Fibroblast of skin of scalp (primary cell): ENCODE data around the gene MDN1.
"Not testable (repeated sequence)": the region's sequence is repeated elsewhere in the genome, so short reads cannot be mapped to it uniquely, and the experiment has no call there.

ENCODE experiments used
- DNase-seq: peaks from one replicate; pipeline ENCODE4 v3.0.0-alpha.2; 2013

Gene MDN1

DNA sequence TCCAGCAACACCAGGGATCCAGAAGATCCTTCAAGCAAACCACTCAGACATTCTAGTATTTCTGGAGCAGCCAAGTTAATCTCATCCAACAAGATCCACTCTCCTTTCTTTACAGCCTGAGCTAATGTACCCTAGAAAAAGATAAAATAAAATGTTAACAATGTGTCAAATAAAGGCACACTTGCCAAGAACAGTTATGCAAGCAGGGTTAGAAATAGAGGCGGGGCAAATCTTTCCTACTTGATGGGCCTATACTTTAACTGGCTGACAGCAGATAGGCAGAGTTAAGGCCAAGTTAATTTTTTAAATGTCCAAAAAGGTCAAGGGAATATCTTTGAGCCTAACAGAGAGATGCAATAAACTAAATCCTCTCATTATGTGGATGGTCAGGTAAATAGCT is 60.8 kb downstream of the MDN1 start:
- no peak for DNase-seq

DNA sequence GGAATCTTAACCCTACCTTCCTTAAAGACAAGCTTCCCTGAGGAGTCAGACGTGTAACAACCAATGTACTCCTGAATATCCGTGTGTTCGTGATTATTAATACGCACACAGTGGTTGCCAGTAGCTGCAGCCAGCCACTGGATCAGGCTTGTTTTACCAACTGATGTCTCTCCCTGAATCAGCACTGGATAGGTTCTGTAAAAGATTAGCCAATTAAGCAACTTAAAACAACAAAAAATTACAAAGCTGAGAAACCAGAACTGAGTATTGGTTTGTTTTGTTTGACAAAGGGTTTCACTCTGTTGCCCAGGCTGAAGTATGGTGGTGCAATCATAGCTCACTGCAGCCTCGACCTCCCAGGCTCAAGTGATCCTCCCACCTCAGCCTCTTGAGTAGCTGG is 69.3 kb downstream of the MDN1 start:
- DNase-seq: no peak

DNA sequence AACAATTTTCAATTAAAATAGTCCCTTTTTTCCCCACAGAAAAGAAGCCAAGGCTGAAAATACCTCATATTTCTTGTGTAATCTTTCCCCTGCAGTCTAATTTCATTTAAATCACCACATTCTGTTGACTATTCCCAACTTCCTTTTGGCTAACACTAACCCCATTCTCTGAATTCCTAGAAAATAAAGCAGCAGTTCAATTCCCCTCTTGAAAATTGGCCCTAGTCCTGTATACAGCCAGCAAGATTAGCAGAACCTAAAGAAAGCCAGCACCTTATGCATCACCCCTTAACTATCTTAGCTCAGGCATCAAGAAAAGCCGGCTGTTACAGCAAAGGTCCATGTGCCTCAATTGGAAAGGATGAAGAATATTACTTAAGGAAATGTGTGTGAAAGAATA is 69.7 kb downstream of the MDN1 start:
- no peak for DNase-seq

DNA sequence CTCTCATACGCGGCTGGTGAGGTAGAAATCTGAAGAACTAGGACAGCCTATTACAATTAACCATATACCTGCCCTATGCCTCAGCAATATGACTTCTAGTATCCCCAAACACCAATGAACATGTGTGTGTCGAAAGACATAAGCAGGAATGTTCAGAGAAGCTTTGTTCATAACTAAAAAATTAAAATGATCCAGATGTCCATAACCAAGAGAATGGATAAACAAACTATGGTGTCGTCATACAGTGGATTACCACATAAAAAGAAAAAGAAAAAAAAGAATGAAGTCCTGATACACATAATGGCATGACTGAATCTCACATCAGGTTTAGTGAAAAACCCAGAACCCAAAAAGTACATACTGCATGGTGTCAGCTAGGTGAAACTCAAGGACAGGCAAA is 73.9 kb downstream of the MDN1 start:
- DNase-seq: peak; percentile 4

GRCh38 chr6:89745096-89745495 is 74.5 kb downstream of the MDN1 start:
- no peak for DNase-seq

DNA sequence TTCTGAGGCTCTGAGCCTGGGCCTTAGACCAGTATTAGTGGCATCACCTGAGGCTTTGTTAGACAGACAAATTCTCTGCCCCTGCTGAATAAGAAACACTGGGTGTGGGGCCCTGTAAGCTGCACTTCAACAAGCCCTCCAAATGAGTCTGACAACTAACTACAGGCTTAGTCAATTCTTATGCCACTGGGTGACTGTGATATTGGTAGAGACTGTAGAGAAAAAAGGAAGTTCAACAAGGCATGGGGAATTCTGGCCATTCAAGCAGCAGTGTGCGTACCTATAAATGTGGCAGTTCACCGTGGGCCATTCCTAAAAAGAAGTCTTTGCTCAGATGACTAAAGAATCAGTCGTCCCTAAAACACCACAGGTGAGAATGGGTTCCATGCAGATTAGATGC is 82.7 kb downstream of the MDN1 start:
- no peak for DNase-seq

- DNase-seq: no peak
Measured at GRCh38 chr6:89734526-89734925, 85.1 kb downstream of the MDN1 start.

DNA sequence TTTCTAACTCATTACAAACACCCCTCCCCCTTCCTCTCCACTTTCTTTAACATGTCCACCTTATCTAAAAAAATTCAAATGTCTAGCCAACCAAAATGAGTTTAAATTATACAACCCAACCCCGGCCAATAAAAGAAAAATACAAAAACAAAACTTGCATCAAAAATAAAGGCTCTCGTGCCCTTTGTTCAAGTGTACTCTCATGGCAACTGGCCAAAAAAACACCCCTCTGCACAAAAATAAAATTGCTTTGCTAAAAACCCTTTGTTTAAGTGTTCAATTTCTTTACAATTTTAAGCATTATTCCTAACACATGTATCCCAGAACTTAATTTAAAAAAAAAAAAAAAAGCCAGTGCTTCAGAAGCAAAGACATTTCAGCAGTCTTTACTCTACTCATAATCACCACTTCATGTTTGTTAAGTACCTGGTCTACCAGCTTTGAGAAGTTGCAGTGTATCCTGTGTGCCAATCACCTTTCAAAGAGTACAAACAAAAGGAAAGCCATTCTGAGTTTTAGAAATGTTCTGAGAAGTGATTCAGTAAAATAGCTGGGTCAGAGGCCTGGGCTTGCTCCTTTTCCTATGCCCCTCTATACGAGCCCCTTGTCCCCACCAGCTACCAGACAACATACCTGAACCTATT is 87.5 kb downstream of the MDN1 start:
- no peak for DNase-seq

DNA sequence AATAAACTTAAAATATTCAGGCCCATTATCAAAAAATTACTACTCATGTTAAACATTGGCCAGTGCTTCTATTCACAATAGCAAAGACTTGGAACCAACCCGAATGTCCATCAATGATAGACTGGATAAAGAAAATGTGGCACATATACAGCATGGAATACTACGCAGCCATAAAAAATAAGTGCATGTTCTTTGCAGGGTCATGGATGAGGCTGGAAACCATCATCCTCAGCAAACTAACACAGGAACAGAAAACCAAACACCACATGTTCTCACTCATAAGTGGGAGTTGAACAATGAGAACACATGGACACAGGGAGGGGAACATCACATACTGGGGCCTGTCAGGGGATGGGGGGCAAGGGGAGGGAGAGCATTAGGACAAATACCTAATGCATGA is 88.3 kb downstream of the MDN1 start:
- DNase-seq: not testable (repeated sequence)

DNA sequence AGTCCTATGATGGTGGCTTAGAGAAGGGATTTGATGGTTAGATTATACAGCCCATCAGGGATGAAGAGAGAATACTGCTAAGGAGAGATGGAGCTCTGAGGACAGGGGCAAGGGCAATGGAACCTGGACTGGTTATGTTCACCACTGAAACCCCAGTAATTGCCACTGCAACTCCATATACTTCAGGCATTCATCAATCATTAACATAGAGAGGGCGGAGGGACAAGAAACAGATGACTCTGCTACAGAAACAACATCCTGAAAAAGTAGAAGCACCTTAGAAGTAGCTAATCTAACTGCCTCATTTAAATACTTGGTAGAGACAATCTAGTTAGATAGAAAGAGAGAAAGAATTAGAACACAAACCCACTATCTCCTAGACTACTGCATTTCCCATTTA is 89.8 kb downstream of the MDN1 start:
- no peak for DNase-seq

- DNase-seq: no peak
Measured at GRCh38 chr6:89727501-89727900, 92.1 kb downstream of the MDN1 start.

DNA sequence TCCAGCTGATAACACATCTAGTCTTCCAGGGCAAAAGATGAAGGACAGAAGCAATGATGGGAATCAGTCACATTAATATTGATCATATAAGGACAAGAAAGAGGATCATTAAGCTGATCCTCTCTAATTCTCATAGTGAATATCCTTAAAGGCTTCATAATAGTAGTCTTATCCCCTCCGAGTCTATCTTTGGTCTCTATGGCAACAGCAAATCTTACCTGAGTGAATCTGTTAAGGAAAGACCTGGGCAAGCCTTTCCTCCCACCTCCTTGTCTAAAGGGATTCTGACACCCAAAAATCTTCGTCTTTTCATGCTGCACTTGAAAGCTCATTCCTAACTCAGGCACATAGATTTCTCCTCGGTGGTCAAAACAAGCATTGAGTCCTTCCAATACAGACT is 94.6 kb downstream of the MDN1 start:
- DNase-seq: no peak

- DNase-seq: no peak
Measured at GRCh38 chr6:89723046-89723445, 96.5 kb downstream of the MDN1 start.

GRCh38 chr6:89716532-89716931 is 103.1 kb downstream of the MDN1 start:
- no peak for DNase-seq

- DNase-seq: no peak
Measured at GRCh38 chr6:89711801-89712200, 107.8 kb downstream of the MDN1 start.

GRCh38 chr6:89708316-89708715 is 111.3 kb downstream of the MDN1 start:
- no peak for DNase-seq

DNA sequence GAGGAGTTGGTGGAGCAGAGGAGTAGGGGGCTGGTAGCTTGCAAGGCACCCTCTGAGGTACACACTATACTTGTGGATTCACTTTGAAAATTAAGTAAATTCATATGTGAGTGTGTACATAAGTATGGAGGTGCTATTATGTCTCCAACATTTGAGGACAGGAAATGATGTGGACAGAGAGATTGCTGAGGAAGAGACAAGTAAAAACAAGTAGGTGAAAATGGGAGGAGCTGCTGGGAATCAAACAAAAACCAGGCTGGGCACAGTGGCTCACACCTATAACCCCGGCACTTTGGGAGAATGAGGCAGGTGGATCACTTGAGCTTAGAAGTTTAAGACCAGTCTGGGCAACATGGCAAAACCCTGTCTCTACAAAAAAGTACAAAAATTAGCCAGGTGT is 111.8 kb downstream of the MDN1 start:
- no peak for DNase-seq

- DNase-seq: no peak
Measured at GRCh38 chr6:89706121-89706520, 113.5 kb downstream of the MDN1 start.

DNA sequence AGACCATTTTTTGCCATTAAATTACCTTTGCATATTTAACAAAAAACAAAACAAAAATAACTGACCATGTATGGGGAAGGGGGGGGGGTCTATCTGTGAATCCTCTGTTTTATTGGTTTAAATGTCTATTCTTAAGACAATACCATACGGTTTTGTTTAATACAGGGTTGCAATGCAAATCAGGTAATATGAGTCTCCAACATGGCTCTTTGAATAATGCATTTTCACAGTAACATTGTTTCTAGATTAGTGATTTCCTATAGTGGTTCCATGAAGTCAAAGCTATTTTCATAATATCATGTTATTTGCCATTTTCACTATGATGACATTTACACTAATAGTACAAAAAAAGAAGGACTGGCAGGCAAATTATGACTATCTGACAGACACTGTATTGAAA is 116.3 kb downstream of the MDN1 start:
- no peak for DNase-seq

GRCh38 chr6:89702349-89702748 is 117.2 kb downstream of the MDN1 start:
- no peak for DNase-seq

DNA sequence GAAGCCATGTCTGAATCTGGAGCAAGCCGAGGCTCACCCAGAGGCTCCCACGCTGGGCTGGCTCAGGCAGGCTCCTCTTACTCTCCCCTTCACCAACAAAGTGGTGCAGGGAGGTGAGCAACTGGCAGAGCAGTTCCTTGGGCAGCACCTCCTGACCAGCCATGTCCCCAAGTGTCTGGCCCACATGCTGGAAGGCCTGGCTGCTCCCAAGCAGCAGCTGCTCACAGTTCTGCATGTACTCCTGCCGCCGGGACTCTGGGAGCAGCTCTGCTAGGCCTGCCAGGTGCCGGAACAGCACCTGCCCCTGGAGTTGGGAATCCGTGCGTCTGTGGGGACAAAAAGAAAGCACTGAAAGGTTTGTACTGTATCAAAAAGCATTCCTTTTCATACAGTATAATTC is 123.9 kb downstream of the MDN1 start:
- DNase-seq: no peak

DNA sequence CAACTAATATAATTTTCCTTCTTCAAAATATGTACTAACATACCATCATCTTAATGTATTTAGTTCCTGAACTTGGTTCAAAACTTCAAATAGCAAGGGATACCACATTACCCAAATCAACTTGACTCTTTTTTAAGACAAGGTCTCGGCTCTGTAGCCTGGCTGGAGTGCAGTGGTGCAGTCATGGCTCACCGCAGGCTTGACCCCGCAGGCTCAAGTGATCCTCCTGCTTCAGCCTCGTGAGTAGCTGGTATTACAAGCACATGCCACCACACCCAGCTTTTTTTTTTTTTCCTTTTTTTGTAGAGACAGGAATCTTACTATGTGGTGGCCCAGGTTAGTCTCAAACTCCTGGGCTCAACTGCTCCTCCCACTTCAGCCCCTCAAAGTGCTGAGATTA is 125.2 kb downstream of the MDN1 start:
- DNase-seq: no peak

DNA sequence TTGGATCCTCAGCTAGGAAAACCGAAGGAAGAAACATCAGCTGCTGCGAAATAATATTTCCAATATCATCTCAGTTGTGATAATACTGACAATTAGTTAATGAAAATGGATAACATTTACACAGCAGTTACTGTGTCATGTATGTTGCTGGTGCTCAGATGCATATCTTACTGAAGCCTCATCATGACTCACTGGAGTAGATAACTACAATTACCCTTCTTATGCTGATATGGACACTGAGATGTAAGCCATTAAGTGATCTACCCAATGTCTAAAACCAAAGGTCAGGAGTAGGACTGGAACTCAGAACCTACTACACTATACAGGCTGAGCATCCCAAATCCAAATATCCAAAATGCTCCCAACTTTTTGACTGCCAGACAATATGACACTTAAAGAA is 126.4 kb downstream of the MDN1 start:
- no peak for DNase-seq

- no peak for DNase-seq
Measured at GRCh38 chr6:89692256-89692655, 127.3 kb downstream of the MDN1 start.

DNA sequence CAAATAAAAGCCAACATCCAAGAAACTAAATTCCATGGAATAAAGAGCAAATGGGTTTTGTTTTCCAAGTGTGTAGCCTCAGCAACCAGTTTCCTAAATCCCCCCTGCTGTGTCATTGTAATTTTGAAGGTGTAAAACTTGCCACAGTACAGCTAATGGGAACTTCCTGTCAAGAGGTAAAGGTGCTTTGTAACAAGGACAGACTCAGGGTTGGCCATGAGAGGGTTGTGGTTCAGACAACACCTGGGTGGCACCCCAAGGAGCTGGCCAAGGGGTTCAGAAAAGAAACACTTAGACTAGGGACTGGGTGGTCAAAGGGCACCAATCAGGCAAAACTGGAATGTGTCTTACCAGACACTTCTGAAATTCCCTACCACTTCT is 128.7 kb downstream of the MDN1 start:
- DNase-seq: no peak

- DNase-seq: no peak
Measured at GRCh38 chr6:89689732-89690131, 129.9 kb downstream of the MDN1 start.
